Testis (tissue), 3 donors: ENCODE results near the gene INPP1. TPM values are rescaled to one million over a fixed set of nuclear protein-coding genes. Genes with fewer than 3 reads are reported as not detected.

Source experiments
- DNase-seq: peaks from one replicate; pipeline ENCODE4 v3.0.0-alpha.2; 2019
- H3K27ac ChIP-seq, 2 donors: fragments of 200-600 bp; sonication (generic); one replicate each; pipeline ENCODE4 v1.5.1; 2019
- H3K27me3 ChIP-seq: fragments of 200-600 bp; sonication (generic); one replicate; pipeline ENCODE4 v1.5.1; 2019
- H3K36me3 ChIP-seq: fragments of 200-600 bp; sonication (generic); one replicate; pipeline ENCODE4 v1.5.1; 2017; ENCODE audit warnings: low read depth; ENCODE audit errors: missing control alignments
- H3K4me1 ChIP-seq: fragments of 200-600 bp; sonication (generic); one replicate; pipeline ENCODE4 v1.5.1; 2019
- H3K4me3 ChIP-seq, 2 donors: fragments of 200-600 bp; sonication (generic); one replicate each; pipeline ENCODE4 v1.5.1; 2017 to 2019
- H3K9me3 ChIP-seq: fragments of 200-600 bp; sonication (generic); one replicate; pipeline ENCODE4 v1.5.1; 2017
- CTCF ChIP-seq, 3 experiments: fragments of 450-650 bp in 2 of 3; fragments of 200-600 bp in 1 of 3; sonication (generic) in 1 of 3; IDR thresholded peaks; one replicate each; pipeline ENCODE4 v1.5.1; 2016 to 2019; ENCODE audit warnings: antibody characterized with exemption in 3 of 3, mild to moderate bottlenecking in 2 of 3, moderate library complexity in 1 of 3
- POLR2A ChIP-seq: fragments of 450-650 bp; IDR thresholded peaks from one replicate; pipeline ENCODE4 v1.6.1; 2017; ENCODE audit warnings: antibody characterized with exemption, mild to moderate bottlenecking, moderate library complexity
- WGBS, 2 donors: methylation state at CpG; one replicate each; pipeline ENCODE4 v1.1.5; 2018; 5-methylcytosine and 5-hydroxymethylcytosine counted together
- intact Hi-C: fragments of 100-400 bp; cut with DNase I; formaldehyde crosslinking; loops from one replicate; pipeline ENCODE4 v1.15.1; 2023; ENCODE audit warnings: low total_unique reads
- polyA plus RNA-seq: library from polyadenylated mRNA; stranded (reverse); fragments of 350-450 nt; fragmentation: Illumina TruSeq; extraction: RNeasy Lipid Tissue Mini Kit (QIAGEN cat#74804); gene quantifications from one replicate; pipeline ENCODE4 v1.2.3, GENCODE V29; 2014; ENCODE audit warnings: low read depth, low replicate concordance; ENCODE audit not compliant: insufficient read depth
- total RNA-seq, 2 donors: library from RNA; depleted of rRNA; stranded (reverse); fragments of >200 nt; gene quantifications; one replicate each; pipeline ENCODE4 v1.2.3, GENCODE V29; 2016

Gene INPP1
- total and polyA plus RNA-seq, 3 donors from 2014 or later: 37.8 to 105 (median 62.6) TPM

- Histone ChIP-seq H3K4me3 (no peak overlapping the region), H3K27ac (no peak overlapping the region), H3K36me3 (no peaks in the 10 kb centered on the region), H3K4me1 (no peaks in the 10 kb centered on the region), H3K27me3 (no peaks in the 10 kb centered on the region), H3K9me3 (no peaks in the 10 kb centered on the region)
- WGBS, 2 donors: 74 to 81% methylated on average over 3 of the region's 3 CpGs
- intact Hi-C loops: no loop called here
- TF ChIP-seq CTCF (IDR thresholded peaks at IDR 0.05) (no peak), POLR2A (no peak)
- DNase-seq: no peak
Measured at GRCh38 chr2:190351955-190352354, 8.6 kb downstream of the INPP1 start.

- intact Hi-C loops: no loop called here
- no peaks in the 10 kb centered on the region for H3K9me3 ChIP-seq
- no peaks in the 10 kb centered on the region for H3K4me1 ChIP-seq
- no peak overlapping the region for H3K4me3 ChIP-seq
- no peaks in the 10 kb centered on the region for H3K27me3 ChIP-seq
- no peak for DNase-seq
- WGBS, 2 donors: 85 to 90% methylated on average over 7 to 8 of the region's 8 CpGs
- no peak overlapping the region for H3K27ac ChIP-seq
- H3K36me3 ChIP-seq: no peaks in the 10 kb centered on the region
- TF ChIP-seq CTCF (IDR thresholded peaks at IDR 0.05) (no peak), POLR2A (no peak)
Measured at GRCh38 chr2:190352668-190353536, 9.5 kb downstream of the INPP1 start.

DNA sequence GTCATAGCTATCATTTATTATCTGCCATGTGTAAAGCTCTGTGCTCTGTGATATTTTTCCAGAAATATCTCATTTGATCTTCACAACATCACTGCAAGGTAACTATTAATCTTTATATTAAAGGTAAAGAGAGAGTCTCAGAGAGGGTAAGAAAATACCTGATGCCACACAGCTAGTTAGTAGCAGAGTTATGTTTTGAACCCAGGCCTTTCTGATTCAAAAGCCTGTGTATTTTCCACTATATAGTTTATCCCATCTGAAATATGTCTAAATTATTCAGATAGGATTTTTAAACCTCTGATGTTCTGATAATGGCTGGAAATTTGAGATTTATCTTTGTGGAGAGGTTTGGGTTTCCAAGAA is 10.1 kb downstream of the INPP1 start:
- TF ChIP-seq CTCF (IDR thresholded peaks at IDR 0.05) (no peak), POLR2A (no peak)
- no peaks in the 10 kb centered on the region for H3K4me1 ChIP-seq
- no peaks in the 10 kb centered on the region for H3K9me3 ChIP-seq

GRCh38 chr2:190354003-190354690 is 10.8 kb downstream of the INPP1 start:
- H3K9me3 ChIP-seq: no peaks in the 10 kb centered on the region
- H3K4me1 ChIP-seq: no peaks in the 10 kb centered on the region
- H3K27me3 ChIP-seq: no peaks in the 10 kb centered on the region
- TF ChIP-seq POLR2A: no peak
- no peak for TF ChIP-seq CTCF (IDR thresholded peaks at IDR 0.05)
- 64 to 69% methylated on average over 12 of the region's 12 CpGs for WGBS, 2 donors
- no peak for DNase-seq
- H3K4me3 ChIP-seq: no peak overlapping the region
- intact Hi-C loops: no loop called here
- no peaks in the 10 kb centered on the region for H3K36me3 ChIP-seq
- peak overlapping the region in 1 of 2 donors; percentile 57 for H3K27ac ChIP-seq

More for the DNA sequence above, 10.1 kb downstream of the INPP1 start:
- Histone ChIP-seq H3K27ac (peak overlapping the region in 1 of 2 donors; percentile 57), H3K4me3 (no peak overlapping the region), H3K36me3 (no peaks in the 10 kb centered on the region), H3K27me3 (no peaks in the 10 kb centered on the region)
- intact Hi-C loops: no loop called here
- no peak for DNase-seq
